ENCODE measurements around the gene ZSWIM4.

Gene ZSWIM4

GRCh38 chr19:13812544-13812943 lies 17.3 kb downstream of the ZSWIM4 start:
- no peak for DNase-seq (ENCODE audit: low read depth)

GRCh38 chr19:13813147-13813546 lies 17.9 kb downstream of the ZSWIM4 start:
- DNase-seq (ENCODE audit: low read depth), result no peak

GRCh38 chr19:13814550-13814949 lies 19.3 kb downstream of the ZSWIM4 start:
- no peak for DNase-seq (ENCODE audit: low read depth)

GRCh38 chr19:13817018-13817614 lies 21.9 kb downstream of the ZSWIM4 start:
- no peak for DNase-seq (ENCODE audit: low read depth)

- DNase-seq (ENCODE audit: low read depth), result no peak
These were observed 22.6 kb downstream of the ZSWIM4 start for GRCh38 chr19:13817615-13818371.

- DNase-seq (ENCODE audit: low read depth), result no peak
These were observed 24.0 kb downstream of the ZSWIM4 start for GRCh38 chr19:13819238-13819637.

- no peak for DNase-seq (ENCODE audit: low read depth)
These were observed 26.0 kb downstream of the ZSWIM4 start for GRCh38 chr19:13821292-13821691.

GRCh38 chr19:13823256-13823655 lies 28.0 kb downstream of the ZSWIM4 start:
- no peak for DNase-seq (ENCODE audit: low read depth)

GRCh38 chr19:13823901-13824300 lies 28.7 kb downstream of the ZSWIM4 start:
- no peak for DNase-seq (ENCODE audit: low read depth)

GRCh38 chr19:13824703-13825102 lies 29.5 kb downstream of the ZSWIM4 start:
- no peak for DNase-seq (ENCODE audit: low read depth)

- DNase-seq (ENCODE audit: low read depth), result no peak
These were observed 30.5 kb downstream of the ZSWIM4 start for GRCh38 chr19:13825489-13826441.

- no peak for DNase-seq (ENCODE audit: low read depth)
These were observed 31.5 kb downstream of the ZSWIM4 start for GRCh38 chr19:13826652-13827235.

GRCh38 chr19:13827656-13828055 lies 32.4 kb downstream of the ZSWIM4 start:
- no peak for DNase-seq (ENCODE audit: low read depth)

- no peak for DNase-seq (ENCODE audit: low read depth)
These were observed 35.0 kb downstream of the ZSWIM4 start for GRCh38 chr19:13830114-13830740.

- DNase-seq (ENCODE audit: low read depth), result no peak
These were observed 35.7 kb downstream of the ZSWIM4 start for GRCh38 chr19:13830741-13831536.

GRCh38 chr19:13831537-13832467 lies 36.6 kb downstream of the ZSWIM4 start:
- no peak for DNase-seq (ENCODE audit: low read depth)

- DNase-seq (ENCODE audit: low read depth), result peak; percentile 84
These were observed 38.3 kb downstream of the ZSWIM4 start for GRCh38 chr19:13833330-13834243.

- no peak for DNase-seq (ENCODE audit: low read depth)
These were observed 39.2 kb downstream of the ZSWIM4 start for GRCh38 chr19:13834244-13835069.

All from activated T-helper 1 cell treated with Interleukin-2 at 50 U/mL for 16 hours (primary cell).